Smooth muscle cell (in vitro differentiated cells): ENCODE results near the gene PSMG1. TPM values are rescaled to one million over a fixed set of nuclear protein-coding genes. Genes with fewer than 3 reads are reported as not detected.
A peak's percentile ranks its signal among the peaks of the same experiment; 100 is the strongest.
"Not testable (repeated sequence)": the region's sequence is repeated elsewhere in the genome, so short reads cannot be mapped to it uniquely, and the experiment has no call there.

Experiments used
- DNase-seq: peaks from one replicate; lab custom pipeline; 2025; ENCODE audit not compliant: unreplicated experiment; lab: John Stamatoyannopoulos, UW
- H2AFZ ChIP-seq: fragments of 200-600 bp; sonication (generic); 2 replicates; pipeline ENCODE4 v1.6.0; 2016; ENCODE audit warnings: antibody characterized with exemption, low read depth, mild to moderate bottlenecking
- H3F3A ChIP-seq: fragments of 200-600 bp; sonication (generic); 2 replicates; pipeline ENCODE4 v1.6.0; 2017; ENCODE audit warnings: antibody characterized with exemption, low read depth
- H3K27ac ChIP-seq: fragments of 200-600 bp; sonication (generic); 2 replicates; pipeline ENCODE4 v1.5.1; 2016; ENCODE audit warnings: low read depth, mild to moderate bottlenecking
- H3K27me3 ChIP-seq: fragments of 200-600 bp; sonication (generic); 2 replicates; pipeline ENCODE4 v1.6.1; 2016; ENCODE audit warnings: low read depth, mild to moderate bottlenecking
- H3K36me3 ChIP-seq: fragments of 200-600 bp; sonication (generic); 2 replicates; pipeline ENCODE4 v1.5.1; 2016; ENCODE audit warnings: low read depth
- H3K4me1 ChIP-seq: fragments of 200-600 bp; sonication (generic); 2 replicates; pipeline ENCODE4 v1.5.1; 2016; ENCODE audit warnings: low read depth
- H3K4me2 ChIP-seq: fragments of 200-600 bp; sonication (generic); 2 replicates; pipeline ENCODE4 v1.6.0; 2016; ENCODE audit warnings: mild to moderate bottlenecking
- H3K4me3 ChIP-seq: fragments of 200-600 bp; sonication (generic); 2 replicates; pipeline ENCODE4 v1.5.1; 2016; ENCODE audit warnings: mild to moderate bottlenecking
- H3K79me2 ChIP-seq: fragments of 200-600 bp; sonication (generic); 2 replicates; pipeline ENCODE4 v1.6.0; 2016; ENCODE audit warnings: low read depth, mild to moderate bottlenecking
- H3K9ac ChIP-seq: fragments of 200-600 bp; sonication (generic); 2 replicates; pipeline ENCODE4 v1.6.0; 2016; ENCODE audit warnings: low read depth
- H3K9me3 ChIP-seq: fragments of 200-600 bp; sonication (generic); replicated peaks from 2 replicates; pipeline ENCODE4 v1.5.1; 2016; ENCODE audit warnings: low read depth
- H4K20me1 ChIP-seq: fragments of 200-600 bp; sonication (generic); 2 replicates; pipeline ENCODE4 v1.6.0; 2016; ENCODE audit warnings: low read depth
- CTCF ChIP-seq: fragments of 200-600 bp; sonication (generic); IDR thresholded peaks from 2 replicates; pipeline ENCODE4 v1.5.1; 2017; ENCODE audit warnings: borderline replicate concordance, mild to moderate bottlenecking, antibody characterized with exemption; ENCODE audit not compliant: insufficient read depth, poor library complexity, severe bottlenecking
- WGBS: methylation state at CpG from one replicate; pipeline ENCODE4 v1.1.7; 2016; ENCODE audit warnings: low lambda C conversion rate; 5-methylcytosine and 5-hydroxymethylcytosine counted together
- polyA plus RNA-seq: library from polyadenylated mRNA; unstranded; fragments of >200 nt; fragmentation: Nextera tagmentation; extraction: Ambion mirVana; gene quantifications from 2 replicates; pipeline ENCODE4 v1.2.1, GENCODE V29; 2016
- total RNA-seq: library from RNA; depleted of rRNA; stranded (reverse); fragments of >200 nt; gene quantifications from 2 replicates; pipeline ENCODE4 v1.2.3, GENCODE V29; 2014

The PSMG1 gene
- total and polyA plus RNA-seq, 2 experiments from 2014 or later: 55.2 to 60.7 TPM

GRCh38 chr21:39136138-39136537 is 47.1 kb downstream of the PSMG1 start:
- H3K4me3 ChIP-seq, H3K4me2 ChIP-seq, H4K20me1 ChIP-seq, H3K4me1 ChIP-seq, H2AFZ ChIP-seq, H3K9ac ChIP-seq, H3K27me3 ChIP-seq, H3K9me3 ChIP-seq, DNase-seq, H3K79me2 ChIP-seq, H3K36me3 ChIP-seq: not testable (repeated sequence)
- peak overlapping the region; percentile 97 for H3K27ac ChIP-seq
- WGBS: 90% methylated on average over 8 of the region's 8 CpGs
- peaks cover 18% of the 10 kb centered on the region for H3F3A ChIP-seq
- TF ChIP-seq CTCF: peak; percentile 28

GRCh38 chr21:39134288-39134810 is 48.9 kb downstream of the PSMG1 start:
- no peak overlapping the region for H3K4me2 ChIP-seq
- no peaks in the 10 kb centered on the region for H3K9me3 ChIP-seq
- WGBS: 93% methylated on average over 15 of the region's 15 CpGs
- no peak for DNase-seq
- H3K36me3 ChIP-seq: no peaks in the 10 kb centered on the region
- no peak overlapping the region for H3K4me3 ChIP-seq
- no peak overlapping the region for H3K27ac ChIP-seq
- no peak for TF ChIP-seq CTCF
- no peaks in the 10 kb centered on the region for H4K20me1 ChIP-seq
- peaks cover 9% of the 10 kb centered on the region for H3K4me1 ChIP-seq
- H3K9ac ChIP-seq: no peak overlapping the region
- H3F3A ChIP-seq: peaks cover 18% of the 10 kb centered on the region
- no peaks in the 10 kb centered on the region for H3K79me2 ChIP-seq
- no peak overlapping the region for H2AFZ ChIP-seq
- no peaks in the 10 kb centered on the region for H3K27me3 ChIP-seq

- H3K9ac ChIP-seq: no peak overlapping the region
- H3K79me2 ChIP-seq: no peaks in the 10 kb centered on the region
- H3K36me3 ChIP-seq: no peaks in the 10 kb centered on the region
- DNase-seq: no peak
- H3K27me3 ChIP-seq: no peaks in the 10 kb centered on the region
- H3K4me3 ChIP-seq: no peak overlapping the region
- H4K20me1 ChIP-seq: no peaks in the 10 kb centered on the region
- H3K4me2 ChIP-seq: no peak overlapping the region
- H3F3A ChIP-seq: peaks cover 6% of the 10 kb centered on the region
- H3K9me3 ChIP-seq: no peaks in the 10 kb centered on the region
- 84% methylated on average over 3 of the region's 3 CpGs for WGBS
- peaks cover under 1% of the 10 kb centered on the region for H3K4me1 ChIP-seq
- H2AFZ ChIP-seq: no peak overlapping the region
- H3K27ac ChIP-seq: no peak overlapping the region
- no peak for TF ChIP-seq CTCF
These were observed 51.0 kb downstream of the PSMG1 start for GRCh38 chr21:39132248-39132647.

GRCh38 chr21:39131791-39132190 is 51.5 kb downstream of the PSMG1 start:
- WGBS: 61% methylated on average over 1 of the region's 1 CpG
- Histone ChIP-seq H3K27ac (no peak overlapping the region), H3K27me3 (no peaks in the 10 kb centered on the region), H4K20me1 (no peaks in the 10 kb centered on the region), H3K4me2 (no peak overlapping the region), H2AFZ (no peak overlapping the region), H3K9me3 (no peaks in the 10 kb centered on the region), H3K4me3 (no peak overlapping the region), H3K79me2 (no peaks in the 10 kb centered on the region), H3K36me3 (no peaks in the 10 kb centered on the region), H3K9ac (no peak overlapping the region), H3K4me1 (no peaks in the 10 kb centered on the region), H3F3A (peaks cover 6% of the 10 kb centered on the region)
- no peak for TF ChIP-seq CTCF
- DNase-seq: no peak
